MM.1S (cell line): ENCODE results near the gene MAP4K3.

Experiments used
- DNase-seq: peaks from one replicate; pipeline ENCODE4 v3.0.0-alpha.2; 2015
- H2AFZ ChIP-seq: fragments of 300-600 bp; sonication (generic); 2 replicates; pipeline ENCODE4 v1.6.0; 2016; ENCODE audit warnings: antibody characterized with exemption, low read length
- H3F3A ChIP-seq: fragments of 300-600 bp; sonication (generic); 2 replicates; pipeline ENCODE4 v1.6.1; 2016; ENCODE audit warnings: mild to moderate bottlenecking, antibody characterized with exemption, low read length, moderate library complexity, mixed read lengths; ENCODE audit not compliant: insufficient read depth
- H3K27ac ChIP-seq: fragments of 300-600 bp; sonication (generic); 2 replicates; pipeline ENCODE4 v1.5.1; 2016; ENCODE audit warnings: mild to moderate bottlenecking, low read length
- H3K27me3 ChIP-seq: fragments of 300-600 bp; sonication (generic); replicated peaks from 2 replicates; pipeline ENCODE4 v1.6.0; 2016; ENCODE audit warnings: low read length; ENCODE audit not compliant: insufficient read depth
- H3K36me3 ChIP-seq: fragments of 300-600 bp; sonication (generic); replicated peaks from 2 replicates; pipeline ENCODE4 v1.6.1; 2016; ENCODE audit warnings: mild to moderate bottlenecking, low read length, mixed read lengths; ENCODE audit not compliant: insufficient read depth
- H3K4me1 ChIP-seq: fragments of 300-600 bp; sonication (generic); 2 replicates; pipeline ENCODE4 v1.6.1; 2016; ENCODE audit warnings: low read length, mixed read lengths
- H3K4me2 ChIP-seq: fragments of 300-600 bp; sonication (generic); 2 replicates; pipeline ENCODE4 v1.6.0; 2016; ENCODE audit warnings: low read depth, low read length
- H3K4me3 ChIP-seq: fragments of 300-600 bp; sonication (generic); 2 replicates; pipeline ENCODE4 v1.5.1; 2016; ENCODE audit warnings: low read length, mixed read lengths
- H3K79me2 ChIP-seq: fragments of 300-600 bp; sonication (generic); 2 replicates; pipeline ENCODE4 v1.6.1; 2016; ENCODE audit warnings: mixed run types, low read length, mixed read lengths
- H3K9ac ChIP-seq: fragments of 300-600 bp; sonication (generic); 2 replicates; pipeline ENCODE4 v1.6.1; 2016; ENCODE audit warnings: low read length, mixed read lengths
- H3K9me2 ChIP-seq: fragments of 300-600 bp; sonication (generic); replicated peaks from 2 replicates; pipeline ENCODE4 v1.6.1; 2016; ENCODE audit warnings: mild to moderate bottlenecking, low read length, mixed read lengths; ENCODE audit not compliant: insufficient read depth
- H3K9me3 ChIP-seq: fragments of 300-600 bp; sonication (generic); replicated peaks from 2 replicates; pipeline ENCODE4 v1.6.1; 2016; ENCODE audit warnings: mild to moderate bottlenecking, low read length, mixed read lengths; ENCODE audit not compliant: insufficient read depth
- H4K20me1 ChIP-seq: fragments of 300-600 bp; sonication (generic); 2 replicates; pipeline ENCODE4 v1.6.1; 2016; ENCODE audit warnings: mild to moderate bottlenecking, low read length, moderate library complexity, mixed read lengths; ENCODE audit not compliant: insufficient read depth
- CTCF ChIP-seq: fragments of 300-600 bp; sonication (generic); IDR thresholded peaks from 2 replicates; pipeline ENCODE4 v1.5.1; 2016; ENCODE audit warnings: antibody characterized with exemption, low read length, mixed read lengths
- EZH2 ChIP-seq: fragments of 300-600 bp; sonication (generic); optimal IDR thresholded peaks from 2 replicates; pipeline ENCODE3; 2017; ENCODE audit warnings: low read depth, mild to moderate bottlenecking, antibody characterized with exemption, low read length, mixed read lengths
- EZH2phosphoT487 ChIP-seq: fragments of 300-600 bp; sonication (generic); IDR thresholded peaks from 2 replicates; pipeline ENCODE4 v1.6.1; 2018; ENCODE audit warnings: antibody characterized with exemption, low read length

MAP4K3 gene

GRCh38 chr2:39368846-39369245, 68.2 kb downstream of the MAP4K3 start:
- TF ChIP-seq EZH2 (no peak), CTCF (no peak), EZH2phosphoT487 (no peak)

GRCh38 chr2:39368376-39368775, 68.7 kb downstream of the MAP4K3 start:
- Histone ChIP-seq H2AFZ (no peak overlapping the region), H3K9me2 (no peaks in the 10 kb centered on the region), H3K36me3 (no peaks in the 10 kb centered on the region), H3K9ac (no peak overlapping the region), H3K4me3 (no peak overlapping the region), H3K27me3 (no peaks in the 10 kb centered on the region), H3K79me2 (peaks cover 26% of the 10 kb centered on the region), H3K4me1 (no peaks in the 10 kb centered on the region), H3K4me2 (no peak overlapping the region), H4K20me1 (no peaks in the 10 kb centered on the region), H3K9me3 (no peaks in the 10 kb centered on the region), H3K27ac (no peak overlapping the region), H3F3A (no peaks in the 10 kb centered on the region)
- no peak for DNase-seq
- TF ChIP-seq CTCF, result no peak
- TF ChIP-seq EZH2, result no peak
- no peak for TF ChIP-seq EZH2phosphoT487

More at GRCh38 chr2:39368846-39369245, 68.2 kb downstream of the MAP4K3 start:
- Histone ChIP-seq H3K4me2 (no peak overlapping the region), H3K79me2 (peaks cover 26% of the 10 kb centered on the region), H3K27me3 (no peaks in the 10 kb centered on the region), H3K4me1 (no peaks in the 10 kb centered on the region), H3K9ac (no peak overlapping the region), H3F3A (no peaks in the 10 kb centered on the region), H3K27ac (no peak overlapping the region), H2AFZ (no peak overlapping the region), H4K20me1 (no peaks in the 10 kb centered on the region), H3K9me2 (no peaks in the 10 kb centered on the region), H3K9me3 (no peaks in the 10 kb centered on the region), H3K36me3 (no peaks in the 10 kb centered on the region), H3K4me3 (no peak overlapping the region)
- DNase-seq, result no peak

- Histone ChIP-seq H3K79me2 (peaks cover 27% of the 10 kb centered on the region; the same call in 1 of the 2 replicates), H3K4me1 (no peaks in the 10 kb centered on the region), H3K9ac (no peak overlapping the region)
Observed at GRCh38 chr2:39362595-39362994, 74.5 kb downstream of the MAP4K3 start.

More at GRCh38 chr2:39362595-39362994, 74.5 kb downstream of the MAP4K3 start:
- Histone ChIP-seq H3K9me2 (no peaks in the 10 kb centered on the region), H3K36me3 (peaks cover 4% of the 10 kb centered on the region; the same call in 1 of the 2 replicates), H3K4me2 (no peak overlapping the region), H3K4me3 (no peak overlapping the region), H3K9me3 (no peaks in the 10 kb centered on the region), H3K27me3 (no peaks in the 10 kb centered on the region), H3F3A (no peaks in the 10 kb centered on the region), H4K20me1 (no peaks in the 10 kb centered on the region), H3K27ac (no peak overlapping the region), H2AFZ (no peak overlapping the region)
- DNase-seq, result no peak
- TF ChIP-seq EZH2 (no peak), EZH2phosphoT487 (no peak), CTCF (no peak)
